Measurements from ENCODE around the gene NOS3.
A peak's percentile ranks its signal among the peaks of the same experiment; 100 is the strongest.
"Not testable (repeated sequence)": the region's sequence is repeated elsewhere in the genome, so short reads cannot be mapped to it uniquely, and the experiment has no call there.

The NOS3 gene

DNA sequence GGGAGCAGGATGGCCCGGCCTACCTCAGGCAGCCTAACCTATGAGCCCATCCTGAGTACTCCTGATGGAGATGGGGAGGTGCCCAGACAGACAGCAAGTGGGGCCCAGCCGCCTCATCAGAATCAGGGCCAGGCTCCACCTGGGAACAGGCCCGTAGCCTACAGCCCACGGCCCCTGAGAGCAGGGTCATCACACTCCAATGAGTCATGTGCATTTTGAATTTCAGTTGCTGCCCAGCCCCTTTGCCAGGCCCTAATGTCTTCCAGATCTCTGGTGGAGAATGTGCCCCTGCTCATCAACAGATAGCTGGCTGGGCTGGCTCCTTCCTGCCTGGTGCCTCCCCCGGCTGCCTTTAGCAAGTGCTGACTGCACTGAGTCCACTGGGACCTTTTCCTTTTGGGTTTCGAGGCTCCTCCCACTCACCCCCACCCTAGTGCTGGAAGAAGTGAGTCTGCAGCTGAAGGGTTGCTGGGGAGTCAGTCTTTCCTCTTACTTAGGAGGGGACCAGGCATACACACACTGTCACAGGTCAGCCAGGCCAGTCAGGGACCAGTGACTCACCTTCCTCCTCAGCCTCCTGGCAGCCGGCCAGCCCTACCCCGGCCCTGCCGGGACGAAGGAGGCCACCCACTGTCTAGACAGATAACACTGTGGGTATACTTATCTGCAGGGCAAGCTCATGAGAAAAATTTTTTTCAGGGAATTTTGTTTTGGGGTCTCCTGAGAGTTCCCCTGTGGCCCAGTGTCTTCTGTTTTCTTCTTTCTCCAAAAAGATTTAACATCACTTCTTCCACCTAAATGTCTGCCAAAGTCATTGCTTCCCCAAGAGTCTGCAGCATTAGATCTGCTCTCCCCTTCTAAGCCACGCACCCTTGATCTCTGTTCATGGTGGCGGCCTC is 48.4 kb downstream of the NOS3 start:
- no peak for DNase-seq (ENCODE audit: low read depth, low spot score)

DNA sequence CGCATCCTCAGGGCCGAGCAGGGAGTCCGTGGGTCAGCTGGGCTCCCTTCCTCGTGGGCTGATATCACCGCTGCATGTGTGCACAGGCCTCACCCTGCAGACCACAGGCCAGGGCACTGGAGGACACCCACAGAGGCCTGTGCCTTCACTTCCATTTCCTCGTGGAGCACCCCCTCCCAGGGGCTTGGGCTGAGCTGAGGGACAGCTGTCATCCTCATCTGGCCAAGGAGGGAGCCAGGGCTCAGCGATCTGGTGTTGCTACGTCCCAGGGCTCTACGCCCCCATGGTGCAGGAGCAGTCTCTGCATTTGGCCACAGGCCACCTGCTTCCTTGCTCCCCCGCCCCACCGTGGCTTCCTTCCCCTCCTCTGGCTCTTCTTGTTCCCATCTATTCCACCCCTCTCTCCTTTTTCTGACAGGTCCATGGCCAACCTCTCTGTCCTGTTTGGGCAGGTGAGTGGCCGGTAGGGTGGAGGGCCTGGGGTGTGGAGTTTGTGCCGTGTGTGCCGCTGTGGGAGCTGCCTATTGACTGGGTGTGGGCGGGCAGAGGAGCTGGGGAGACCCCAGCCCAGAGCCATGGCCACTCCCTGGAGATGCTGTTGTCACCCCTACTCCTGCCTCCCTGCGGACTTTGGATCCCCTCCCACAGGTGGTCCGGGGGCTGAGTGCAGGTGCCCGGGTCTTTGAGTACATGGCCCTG is 49.2 kb downstream of the NOS3 start:
- no peak for DNase-seq (ENCODE audit: low read depth, low spot score)

DNA sequence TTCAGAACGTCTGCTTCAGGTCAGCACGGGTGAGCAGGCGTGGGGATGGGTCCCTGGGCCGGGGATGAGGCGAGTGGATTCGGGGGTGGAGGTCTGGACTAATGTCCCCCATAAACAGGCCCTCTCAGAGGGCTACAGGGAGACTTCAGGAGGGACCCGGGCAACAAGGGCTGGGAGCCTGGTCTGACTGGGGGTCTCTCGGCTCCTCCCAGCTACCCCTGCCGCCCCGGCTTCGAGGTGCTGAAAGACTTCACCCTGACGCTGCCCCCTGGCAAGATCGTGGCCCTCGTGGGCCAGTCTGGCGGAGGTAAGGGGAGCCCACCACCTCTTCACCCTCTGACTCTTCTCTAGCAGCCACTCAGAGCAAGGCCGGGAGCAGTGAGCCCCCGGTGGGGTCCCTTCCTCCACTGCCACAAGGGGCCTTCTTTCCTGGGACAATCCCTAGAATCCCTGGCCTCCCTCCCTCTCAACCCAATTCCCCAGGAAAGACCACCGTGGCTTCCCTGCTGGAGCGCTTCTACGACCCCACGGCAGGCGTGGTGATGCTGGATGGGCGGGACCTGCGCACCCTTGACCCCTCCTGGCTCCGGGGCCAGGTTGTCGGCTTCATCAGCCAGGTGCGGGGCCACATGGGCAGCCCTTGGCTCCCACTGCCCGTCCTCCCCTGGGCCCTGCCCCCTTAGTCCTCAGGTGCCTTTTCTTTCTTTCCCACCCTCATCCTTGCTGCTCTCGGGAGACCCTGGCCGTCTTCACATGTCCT is 50.0 kb downstream of the NOS3 start:
- no peak for DNase-seq (ENCODE audit: low read depth, low spot score)

DNA sequence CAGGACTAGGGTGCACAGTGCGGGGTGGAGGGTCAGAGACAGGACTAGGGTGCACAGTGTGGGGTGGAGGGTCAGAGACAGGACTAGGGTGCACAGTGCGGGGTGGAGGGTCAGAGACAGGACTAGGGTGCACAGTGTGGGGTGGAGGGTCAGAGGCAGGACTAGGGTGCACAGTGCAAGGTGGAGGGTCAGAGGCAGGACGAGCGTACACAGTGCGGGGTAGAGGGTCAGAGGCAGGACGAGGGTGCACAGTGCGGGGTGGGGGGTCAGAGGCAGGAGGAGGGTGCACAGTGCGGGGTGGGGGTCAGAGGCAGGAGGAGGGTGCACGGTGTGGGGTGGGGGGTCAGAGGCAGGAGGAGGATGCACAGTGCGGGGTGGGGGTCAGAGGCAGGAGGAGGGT is 52.6 kb downstream of the NOS3 start:
- not testable (repeated sequence) for DNase-seq (ENCODE audit: low read depth, low spot score)

DNA sequence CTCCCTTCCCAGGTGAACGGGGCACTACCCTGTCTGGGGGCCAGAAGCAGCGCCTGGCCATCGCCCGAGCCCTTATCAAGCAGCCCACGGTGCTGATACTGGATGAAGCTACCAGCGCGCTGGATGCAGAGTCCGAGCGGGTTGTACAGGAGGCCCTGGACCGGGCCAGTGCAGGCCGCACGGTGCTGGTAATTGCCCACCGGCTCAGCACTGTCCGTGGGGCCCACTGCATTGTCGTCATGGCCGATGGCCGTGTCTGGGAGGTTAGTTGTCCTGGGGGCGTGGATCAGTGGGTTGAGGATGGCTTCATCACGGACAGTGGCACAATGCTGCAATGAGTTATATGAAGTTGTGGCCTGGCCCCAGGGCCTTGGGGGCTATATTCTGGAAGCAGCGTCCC is 53.1 kb downstream of the NOS3 start:
- no peak for DNase-seq (ENCODE audit: low read depth, low spot score)

DNA sequence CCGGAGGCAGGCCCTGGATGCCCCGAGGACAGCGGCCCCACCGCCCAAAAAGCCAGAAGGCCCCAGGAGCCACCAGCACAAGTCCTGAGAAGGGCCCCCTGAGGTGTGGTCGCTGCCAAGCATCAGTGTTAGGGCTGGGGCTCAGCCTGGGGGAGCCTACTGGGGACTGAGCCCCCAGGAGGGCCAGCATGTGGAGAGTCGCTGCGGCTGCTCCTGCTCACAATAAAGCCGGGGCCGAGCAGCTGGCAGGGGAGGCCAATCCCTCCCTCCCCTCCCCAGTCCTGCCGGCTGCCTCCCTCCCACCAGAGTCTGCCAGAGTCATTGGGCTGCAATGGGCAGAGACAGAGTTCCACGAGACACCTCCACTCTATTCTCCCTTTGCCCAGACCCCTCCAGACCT is 54.4 kb downstream of the NOS3 start:
- DNase-seq (ENCODE audit: low read depth, low spot score): no peak

DNA sequence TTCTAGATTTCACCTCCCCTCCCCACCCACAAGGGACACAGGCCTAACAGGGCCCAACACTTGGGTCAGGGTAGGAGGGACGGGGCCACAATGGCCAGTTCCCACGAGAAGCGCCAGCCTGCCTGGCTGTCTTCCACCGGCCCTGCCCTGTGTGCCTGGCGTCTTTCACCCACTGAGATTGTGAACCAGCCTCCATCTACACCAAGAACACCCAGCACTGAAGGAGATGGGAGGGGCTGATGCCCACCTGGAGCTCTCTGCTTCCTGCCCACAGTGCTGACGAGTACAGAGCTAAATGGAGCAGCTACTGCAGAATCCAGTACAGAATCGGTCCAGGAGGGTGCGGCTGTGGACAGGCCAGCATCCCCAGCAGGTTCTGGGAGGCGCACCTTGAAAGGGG is 55.1 kb downstream of the NOS3 start:
- DNase-seq (ENCODE audit: low read depth, low spot score): no peak

DNA sequence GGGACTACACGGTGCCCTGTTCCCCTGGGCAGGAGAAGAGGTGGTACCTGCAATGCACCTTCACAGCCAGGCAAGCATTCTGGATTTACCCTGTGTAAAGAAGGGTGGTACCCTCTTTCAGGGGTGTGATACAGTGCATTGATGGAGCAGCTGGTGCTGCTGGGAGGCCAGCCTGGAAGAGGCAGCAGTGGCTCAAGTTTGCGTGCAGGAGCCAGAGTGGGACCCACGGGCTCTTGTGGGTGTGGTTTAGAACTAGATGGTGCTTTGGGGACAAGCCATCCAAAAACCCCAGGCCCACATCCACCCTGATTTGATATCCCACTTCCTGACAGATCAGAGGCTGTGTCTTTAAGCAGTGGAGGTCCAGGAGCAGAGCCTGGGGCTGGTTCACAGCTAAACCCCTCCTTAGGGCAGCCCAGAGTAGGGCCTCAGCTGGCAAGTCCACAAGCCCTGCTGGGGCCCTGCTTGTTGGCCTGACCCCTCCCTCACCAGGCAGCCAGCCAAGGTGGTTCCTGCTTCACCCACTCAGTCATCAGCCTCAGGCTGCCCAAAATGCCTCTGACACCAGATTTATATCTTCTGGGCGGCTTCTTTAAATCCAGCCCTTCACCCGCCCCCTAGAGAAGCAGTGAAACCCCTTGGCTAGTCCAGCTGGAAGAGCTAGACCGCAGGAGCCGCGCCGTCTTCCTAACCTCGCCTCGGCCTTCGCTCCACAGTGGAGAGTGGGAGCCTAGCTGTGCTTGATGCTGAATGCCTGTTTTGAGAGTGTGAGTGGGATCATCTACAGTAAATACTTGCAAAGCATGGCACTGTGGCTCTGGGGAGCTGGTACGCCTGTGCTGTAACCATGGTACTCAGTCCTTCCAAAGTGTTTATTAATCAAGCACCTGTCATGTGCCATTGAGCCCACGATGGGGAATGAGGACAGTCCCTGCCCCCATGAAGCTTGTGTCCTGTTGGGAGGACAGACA is 56.1 kb downstream of the NOS3 start:
- DNase-seq (ENCODE audit: low read depth, low spot score): no peak

DNA sequence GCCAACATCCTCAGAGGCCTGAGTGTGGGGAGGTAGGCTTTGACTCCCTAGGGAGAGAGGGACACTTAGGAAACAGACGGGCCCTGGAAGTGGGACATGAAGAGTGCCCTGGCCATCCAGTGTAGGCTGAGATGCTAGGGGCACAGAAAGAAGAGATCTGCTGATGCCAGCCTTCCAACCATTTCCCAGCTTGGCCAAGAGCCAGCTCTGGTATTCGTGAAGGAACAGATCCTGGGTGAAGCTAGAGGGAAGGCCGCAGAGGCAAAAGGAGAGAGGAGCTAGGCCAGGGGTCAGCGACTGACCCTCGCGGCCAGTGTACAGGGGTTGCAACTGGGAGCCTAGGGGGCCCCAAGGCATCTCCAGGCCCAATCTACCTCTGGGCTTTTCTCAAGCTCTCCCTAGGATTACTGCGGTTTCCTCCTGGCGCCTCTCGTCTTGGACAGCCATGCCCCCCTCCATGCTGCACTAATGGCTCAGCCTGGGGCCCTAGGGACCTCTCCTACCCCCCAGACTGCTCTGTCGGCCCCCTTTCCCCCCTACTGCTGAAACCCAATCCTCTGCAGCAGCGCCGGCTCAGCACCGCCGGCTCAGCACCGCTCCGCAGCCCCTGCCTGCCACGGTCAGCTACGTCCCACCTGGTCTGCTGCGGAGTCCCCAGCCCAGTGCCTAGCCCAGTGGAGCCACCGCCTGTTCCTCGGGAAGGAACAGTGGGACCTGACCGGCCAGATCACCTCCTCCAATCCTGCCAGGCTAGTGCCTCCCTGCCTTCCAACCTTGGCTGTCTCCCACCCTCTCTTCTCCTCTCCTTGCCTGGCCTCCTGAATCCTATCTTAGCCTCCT is 57.4 kb downstream of the NOS3 start, which contains the start of gene ASIC3:
TSS of gene ASIC3 (plus strand) at position 556 of the 840 bp plus-strand sequence. CDS start 355 bp downstream, outside the sequence.
- DNase-seq (ENCODE audit: low read depth, low spot score): no peak

DNA sequence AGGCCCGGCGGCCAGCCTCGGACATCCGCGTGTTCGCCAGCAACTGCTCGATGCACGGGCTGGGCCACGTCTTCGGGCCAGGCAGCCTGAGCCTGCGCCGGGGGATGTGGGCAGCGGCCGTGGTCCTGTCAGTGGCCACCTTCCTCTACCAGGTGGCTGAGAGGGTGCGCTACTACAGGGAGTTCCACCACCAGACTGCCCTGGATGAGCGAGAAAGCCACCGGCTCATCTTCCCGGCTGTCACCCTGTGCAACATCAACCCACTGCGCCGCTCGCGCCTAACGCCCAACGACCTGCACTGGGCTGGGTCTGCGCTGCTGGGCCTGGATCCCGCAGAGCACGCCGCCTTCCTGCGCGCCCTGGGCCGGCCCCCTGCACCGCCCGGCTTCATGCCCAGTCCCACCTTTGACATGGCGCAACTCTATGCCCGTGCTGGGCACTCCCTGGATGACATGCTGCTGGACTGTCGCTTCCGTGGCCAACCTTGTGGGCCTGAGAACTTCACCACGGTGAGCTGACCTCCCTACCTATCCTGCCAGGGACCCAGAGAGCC is 58.2 kb downstream of the NOS3 start:
- DNase-seq (ENCODE audit: low read depth, low spot score): no peak

DNA sequence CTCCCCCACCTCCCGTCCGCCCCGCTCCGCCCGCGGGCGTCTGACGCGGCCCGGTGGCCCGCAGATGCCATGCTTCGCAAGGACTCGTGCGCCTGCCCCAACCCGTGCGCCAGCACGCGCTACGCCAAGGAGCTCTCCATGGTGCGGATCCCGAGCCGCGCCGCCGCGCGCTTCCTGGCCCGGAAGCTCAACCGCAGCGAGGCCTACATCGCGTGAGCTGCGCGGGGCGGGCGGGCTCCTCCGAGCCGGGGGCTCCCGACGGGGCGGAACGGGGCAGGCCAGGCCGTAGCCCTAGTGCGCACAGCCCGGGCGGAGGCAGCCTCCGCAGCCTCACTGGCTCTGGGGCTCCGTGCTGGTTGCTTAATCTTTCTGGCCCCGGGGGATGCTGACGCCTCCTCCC is 60.3 kb downstream of the NOS3 start:
- no peak for DNase-seq (ENCODE audit: low read depth, low spot score)

DNA sequence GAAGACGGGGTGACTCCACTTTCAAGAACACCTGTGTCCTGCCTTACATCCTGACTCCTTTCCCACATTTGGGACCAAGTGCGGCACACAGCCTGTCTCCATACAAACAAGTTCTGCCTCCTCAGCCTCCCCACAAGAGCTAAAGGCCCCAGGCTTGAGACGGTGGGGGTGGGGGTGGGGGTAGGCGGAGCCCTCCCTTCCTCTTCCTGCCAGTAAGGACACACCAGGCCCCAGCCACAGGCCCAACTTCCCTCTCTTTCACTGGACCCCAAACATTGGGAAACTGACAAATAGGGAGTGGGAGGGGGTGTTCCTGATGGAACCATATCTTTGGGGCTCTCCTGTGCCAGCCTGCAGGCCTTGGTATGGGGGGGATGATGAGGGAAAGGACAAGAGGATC is 62.3 kb downstream of the NOS3 start:
- DNase-seq (ENCODE audit: low read depth, low spot score): no peak

DNA sequence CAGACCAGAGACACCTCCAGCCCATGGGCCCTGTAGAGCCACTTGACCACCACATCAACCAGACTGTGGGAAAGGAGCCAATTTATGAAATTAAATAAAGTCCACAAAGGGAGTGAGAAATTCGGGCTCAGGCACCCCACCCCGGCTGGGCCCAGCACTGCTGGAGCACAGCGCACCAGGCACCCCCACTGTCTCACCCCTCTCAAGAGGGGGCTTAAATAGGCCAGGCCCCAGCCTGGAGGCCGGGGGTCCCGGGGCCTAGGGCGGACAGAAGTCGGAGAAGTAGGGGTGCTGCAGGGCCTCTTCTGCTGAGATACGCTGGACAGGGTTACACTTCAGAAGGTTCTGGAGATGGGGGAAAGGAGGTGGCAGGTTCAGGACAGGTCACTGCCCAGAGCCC is 62.9 kb downstream of the NOS3 start:
- DNase-seq (ENCODE audit: low read depth, low spot score): no peak

DNA sequence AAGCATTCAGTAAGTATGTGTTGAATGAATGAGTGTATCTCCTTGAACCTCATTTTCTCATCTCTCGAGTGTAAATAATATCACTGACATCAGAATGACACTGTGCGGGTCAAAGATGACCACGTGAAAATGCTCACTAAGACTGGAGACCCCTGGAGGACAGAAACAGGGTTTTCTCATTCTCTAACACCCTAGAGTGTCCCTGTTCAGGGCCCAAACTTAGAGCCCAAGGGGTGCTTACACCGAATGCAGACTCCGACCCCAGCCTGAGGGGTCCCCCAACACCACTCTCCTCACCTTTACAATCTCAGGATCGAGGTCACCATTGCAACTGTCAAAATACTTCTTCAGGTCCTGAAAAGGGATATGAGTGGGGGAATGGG is 65.5 kb downstream of the NOS3 start:
- DNase-seq (ENCODE audit: low read depth, low spot score): no peak

DNA sequence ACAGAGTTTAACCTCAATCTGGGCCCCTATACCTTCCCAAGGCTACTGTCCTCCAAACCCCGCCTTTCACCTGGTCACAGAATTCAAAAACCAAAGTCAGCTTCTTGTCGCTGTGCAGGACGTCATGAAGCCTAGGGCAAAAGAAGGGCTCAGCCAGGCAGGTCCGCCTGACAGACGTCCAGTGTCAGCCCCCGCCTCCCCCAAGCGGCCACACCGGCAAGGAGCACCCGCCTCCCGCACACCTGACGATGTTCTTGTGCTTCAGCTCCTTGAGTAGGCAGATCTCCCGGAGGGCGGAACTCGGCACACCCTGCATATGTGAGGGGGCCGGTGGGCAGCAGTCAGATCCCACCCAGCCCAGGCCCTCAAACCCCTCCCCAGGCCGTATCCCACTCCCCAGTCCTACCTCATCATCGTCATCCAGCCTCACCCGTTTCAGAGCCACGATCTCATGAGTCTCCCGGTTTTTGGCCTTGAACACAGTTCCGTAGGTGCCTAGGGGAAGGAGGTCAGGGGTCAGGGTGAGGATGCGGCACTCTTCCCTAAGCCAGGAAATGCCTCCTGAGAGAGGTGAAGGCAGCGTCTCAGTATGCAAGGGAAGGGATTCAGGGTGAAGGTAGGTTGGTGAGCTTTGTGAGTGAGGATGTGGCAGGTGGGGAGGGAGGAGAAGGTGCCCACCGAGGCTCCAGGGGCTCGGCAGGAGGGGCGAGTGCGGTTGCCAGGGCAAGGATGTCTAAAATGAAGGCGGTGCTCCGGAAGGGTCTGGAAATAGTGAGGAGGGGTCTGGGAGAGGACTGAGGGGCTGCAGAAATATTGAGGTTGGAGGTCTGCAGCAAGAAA is 66.1 kb downstream of the NOS3 start:
- no peak for DNase-seq (ENCODE audit: low read depth, low spot score)

DNA sequence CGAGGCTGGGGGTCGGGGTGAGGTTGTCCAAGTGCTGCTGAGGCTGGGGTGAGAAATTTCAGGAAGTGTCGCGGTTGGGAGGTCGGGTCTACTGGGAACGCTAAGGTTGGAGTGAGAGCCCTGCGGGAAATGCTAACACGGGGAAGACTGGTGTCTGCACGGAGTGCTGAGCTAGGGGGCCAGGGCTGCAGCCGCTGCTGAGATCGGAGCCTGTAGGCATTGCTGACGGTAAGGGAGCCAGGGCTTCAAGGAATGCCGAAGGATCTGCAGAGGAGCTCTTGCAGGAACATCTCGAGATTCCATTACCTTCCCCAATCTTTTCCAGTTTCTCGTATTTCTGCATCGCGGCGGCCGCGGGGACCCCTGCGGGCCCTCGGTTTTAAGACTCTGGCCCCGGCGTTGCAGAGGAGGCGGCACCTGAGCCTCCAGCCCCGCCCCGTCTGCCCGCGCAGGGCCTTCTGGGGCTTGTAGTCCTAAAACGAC is 66.7 kb downstream of the NOS3 start, which contains the start of gene CDK5:
TSS of gene CDK5 (minus strand) at position 392 of the 483 bp plus-strand sequence. CDS start at position 343, 49 bp downstream.
- DNase-seq (ENCODE audit: low read depth, low spot score): no peak

DNA sequence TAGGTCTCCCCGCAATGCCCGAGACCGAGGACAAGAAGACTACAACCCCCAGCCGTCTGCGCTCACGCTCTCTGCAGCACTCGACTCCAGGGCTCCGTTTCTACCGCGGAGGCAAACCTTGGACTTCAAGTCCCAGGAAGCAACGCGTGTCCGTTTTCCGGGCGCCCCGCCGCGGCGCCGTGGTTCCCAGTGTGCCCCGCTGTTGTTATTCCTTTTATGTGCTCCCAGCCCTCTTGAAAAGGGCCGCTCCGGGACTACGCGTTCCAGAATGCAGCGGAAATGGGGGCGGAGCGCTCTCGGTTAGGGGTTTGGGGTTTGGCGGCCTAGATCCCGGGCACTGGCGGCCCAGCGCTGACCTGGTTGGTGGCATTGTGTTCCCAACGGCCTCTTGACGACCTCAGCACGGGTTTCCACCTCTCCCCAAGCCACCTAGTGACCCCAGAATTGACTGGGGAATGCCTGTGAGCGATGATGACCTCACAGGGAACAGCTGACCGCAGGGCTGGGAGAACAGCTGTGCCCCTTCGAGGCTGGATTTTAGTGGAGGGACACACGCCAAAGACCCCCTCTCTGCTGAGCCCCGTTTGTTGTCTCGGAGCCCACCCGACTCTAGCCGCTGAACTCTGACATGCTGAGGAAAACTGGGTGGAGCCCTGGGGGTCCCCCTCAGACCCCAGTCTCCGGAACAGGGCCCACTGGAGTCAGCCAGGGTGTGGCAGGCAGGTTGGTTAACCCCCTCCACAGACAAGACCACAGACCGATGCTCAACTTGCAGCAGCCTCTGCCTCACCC is 67.4 kb downstream of the NOS3 start:
- DNase-seq (ENCODE audit: low read depth, low spot score): peak; percentile 100

All from iPS DF 19.7 (cell line).